Activated CD4-positive, alpha-beta T cell treated with anti-CD3 and anti-CD28 coated beads for 1 hour (primary cell): ENCODE measurements around the gene HCFC1R1.
"Not testable (repeated sequence)": the region's sequence is repeated elsewhere in the genome, so short reads cannot be mapped to it uniquely, and the experiment has no call there.

Experiments
- DNase-seq: peaks from one replicate; pipeline ENCODE4 v3.0.0-alpha.2; 2020

HCFC1R1 gene

GRCh38 chr16:3056336-3057180 lies 32.8 kb upstream of the HCFC1R1 start:
- no peak for DNase-seq

- not testable (repeated sequence) for DNase-seq
Observed at GRCh38 chr16:3055734-3056115, 32.0 kb upstream of the HCFC1R1 start.

- DNase-seq = no peak
Observed at GRCh38 chr16:3054965-3055733, 31.4 kb upstream of the HCFC1R1 start.

GRCh38 chr16:3053330-3053710 lies 29.6 kb upstream of the HCFC1R1 start:
- DNase-seq = not testable (repeated sequence)

GRCh38 chr16:3052571-3053329 lies 29.0 kb upstream of the HCFC1R1 start:
- not testable (repeated sequence) for DNase-seq

GRCh38 chr16:3051494-3051893 lies 27.8 kb upstream of the HCFC1R1 start:
- no peak for DNase-seq

- DNase-seq = no peak
Observed at GRCh38 chr16:3051009-3051408, 27.3 kb upstream of the HCFC1R1 start.

GRCh38 chr16:3050487-3050886 lies 26.7 kb upstream of the HCFC1R1 start:
- DNase-seq = no peak

- no peak for DNase-seq
Observed at GRCh38 chr16:3049921-3050481, 26.3 kb upstream of the HCFC1R1 start.

GRCh38 chr16:3047387-3047720 lies 23.6 kb upstream of the HCFC1R1 start:
- no peak for DNase-seq

GRCh38 chr16:3046641-3047386 lies 23.1 kb upstream of the HCFC1R1 start:
- no peak for DNase-seq

GRCh38 chr16:3045758-3046640 lies 22.3 kb upstream of the HCFC1R1 start, which contains the start of gene MMP25:
TSS of gene MMP25 (plus strand) at chr16:3046561. CDS start at chr16:3046918, 357 bp downstream.
- no peak for DNase-seq

GRCh38 chr16:3044708-3045107 lies 21.0 kb upstream of the HCFC1R1 start:
- DNase-seq = no peak

- DNase-seq = no peak
Observed at GRCh38 chr16:3042376-3042775, 18.6 kb upstream of the HCFC1R1 start.

- no peak for DNase-seq
Observed at GRCh38 chr16:3038896-3039295, 15.2 kb upstream of the HCFC1R1 start.

- no peak for DNase-seq
Observed at GRCh38 chr16:3038256-3038655, 14.5 kb upstream of the HCFC1R1 start.

- no peak for DNase-seq
Observed at GRCh38 chr16:3036726-3037315, 13.1 kb upstream of the HCFC1R1 start, which contains the start of gene BICDL2. TSS of gene BICDL2 (minus strand) at chr16:3036944. CDS start at chr16:3035496, 1,448 bp downstream.

GRCh38 chr16:3035972-3036725 lies 12.4 kb upstream of the HCFC1R1 start:
- no peak for DNase-seq

- DNase-seq = no peak
Observed at GRCh38 chr16:3035289-3035971, 11.7 kb upstream of the HCFC1R1 start.
